ENCODE measurements around the gene SERPINA5. TPM values are rescaled to one million over a fixed set of nuclear protein-coding genes. Genes with fewer than 3 reads are reported as not detected.
A peak's percentile ranks its signal among the peaks of the same experiment; 100 is the strongest.

SERPINA5 gene
- total and polyA plus RNA-seq, 2 of the 13 experiments (the other 11 are each of a cell fraction or from before 2014, with no cell fraction given) = 449 to 498 TPM

DNA sequence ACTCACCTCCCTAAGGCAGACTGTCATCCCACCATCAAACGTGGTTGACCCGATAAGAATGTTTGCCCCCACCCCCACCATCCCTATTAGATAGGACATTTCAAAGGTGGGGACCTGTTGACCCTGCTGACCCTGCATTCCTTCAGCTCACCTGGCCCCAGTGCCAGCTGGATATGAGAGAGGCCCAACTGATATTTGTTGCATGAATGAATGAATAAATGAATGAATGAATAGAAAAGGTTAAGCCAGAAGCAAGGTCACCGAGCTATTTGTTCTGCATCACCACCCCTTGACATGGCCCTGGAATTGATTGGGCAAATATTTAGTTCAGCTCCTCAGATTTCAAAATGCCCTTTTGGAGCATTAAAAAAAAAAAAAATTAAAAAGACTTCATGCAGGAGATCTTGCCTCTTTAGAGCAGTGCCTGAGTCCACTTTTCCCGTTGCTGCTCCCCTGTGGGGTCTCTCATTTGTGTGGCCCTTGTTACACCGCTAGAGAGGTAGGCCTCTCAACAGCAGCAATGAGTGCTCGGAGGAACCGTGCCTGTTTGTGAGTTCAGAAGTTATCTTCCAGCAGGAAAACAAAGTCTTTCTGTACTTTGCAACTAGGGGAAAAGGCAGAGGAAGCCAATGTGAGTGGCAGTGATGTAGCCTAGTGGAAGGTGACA is 8.5 kb upstream of the SERPINA5 start (continued):
- TF ChIP-seq ZNF407 (CRISPR knock-in tag; IDR thresholded peaks at IDR 0.05; ENCODE audit: not compliant biosample characterization) (no peak), KDM5A (IDR thresholded peaks at IDR 0.05; ENCODE audit: borderline replicate concordance, low read length) (peak; percentile 40; the same call in 1 of the 2 replicates), ZSCAN12 (CRISPR knock-in tag; IDR thresholded peaks at IDR 0.05) (no peak), ZNF335 (CRISPR knock-in tag; IDR thresholded peaks at IDR 0.05) (no peak), GFI1 (CRISPR knock-in tag; IDR thresholded peaks at IDR 0.05; ENCODE audit: borderline replicate concordance) (peak; percentile 92), RBM39 (IDR thresholded peaks at IDR 0.05; ENCODE audit: low read depth, low read length, poor library complexity, severe bottlenecking) (no peak), ZNF224 (CRISPR knock-in tag; IDR thresholded peaks at IDR 0.05) (no peak), TEAD2 (CRISPR knock-in tag; IDR thresholded peaks at IDR 0.05) (no peak), ARHGAP35 (CRISPR knock-in tag; IDR thresholded peaks at IDR 0.05; ENCODE audit: borderline replicate concordance) (no peak), HNF4A (CRISPR knock-in tag; IDR thresholded peaks at IDR 0.05) (peak; percentile 78; the same call in 1 of the 2 replicates), IRF2 (CRISPR knock-in tag; IDR thresholded peaks at IDR 0.05) (peak; percentile 38; the same call in 1 of the 2 replicates), TSC22D2 (CRISPR knock-in tag; IDR thresholded peaks at IDR 0.05; ENCODE audit: borderline replicate concordance) (no peak), REPIN1 (CRISPR knock-in tag; IDR thresholded peaks at IDR 0.05; ENCODE audit: borderline replicate concordance, low read depth) (peak; percentile 36; the same call in 1 of the 2 replicates), ZNF576 (CRISPR knock-in tag; IDR thresholded peaks at IDR 0.05) (no peak), ZNF510 (CRISPR knock-in tag; IDR thresholded peaks at IDR 0.05; ENCODE audit: low read depth) (no peak), KDM5B (CRISPR knock-in tag; IDR thresholded peaks at IDR 0.05; ENCODE audit: borderline replicate concordance) (no peak), ZNF3 (CRISPR knock-in tag; IDR thresholded peaks at IDR 0.05) (no peak), ARNT2 (CRISPR knock-in tag; IDR thresholded peaks at IDR 0.05; ENCODE audit: low read depth) (no peak), RAD21 (CRISPR knock-in tag; IDR thresholded peaks at IDR 0.05) (no peak)
- TF ChIP-seq, protein P1, sequence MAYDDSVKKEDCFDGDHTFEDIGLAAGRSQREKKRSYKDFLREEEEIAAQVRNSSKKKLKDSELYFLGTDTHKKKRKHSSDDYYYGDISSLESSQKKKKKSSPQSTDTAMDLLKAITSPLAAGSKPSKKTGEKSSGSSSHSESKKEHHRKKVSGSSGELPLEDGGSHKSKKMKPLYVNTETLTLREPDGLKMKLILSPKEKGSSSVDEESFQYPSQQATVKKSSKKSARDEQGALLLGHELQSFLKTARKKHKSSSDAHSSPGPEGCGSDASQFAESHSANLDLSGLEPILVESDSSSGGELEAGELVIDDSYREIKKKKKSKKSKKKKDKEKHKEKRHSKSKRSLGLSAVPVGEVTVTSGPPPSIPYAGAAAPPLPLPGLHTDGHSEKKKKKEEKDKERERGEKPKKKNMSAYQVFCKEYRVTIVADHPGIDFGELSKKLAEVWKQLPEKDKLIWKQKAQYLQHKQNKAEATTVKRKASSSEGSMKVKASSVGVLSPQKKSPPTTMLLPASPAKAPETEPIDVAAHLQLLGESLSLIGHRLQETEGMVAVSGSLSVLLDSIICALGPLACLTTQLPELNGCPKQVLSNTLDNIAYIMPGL (CRISPR knock-in tag; IDR thresholded peaks at IDR 0.05; ENCODE audit: borderline replicate concordance in 1 of 2, low read depth in 1 of 2) = no peak; a peak in 1 of 4 replicates
